A204.1 (cell line): Measurements from ENCODE around the gene PTGR1.
"Not testable (repeated sequence)": the region's sequence is repeated elsewhere in the genome, so short reads cannot be mapped to it uniquely, and the experiment has no call there.

Experiments used
- FAIRE-seq: peaks from 2 replicates; lab custom pipeline; 2012; peaks lifted over from hg19 to GRCh38; lab: Jason Lieb, UNC

PTGR1 gene

GRCh38 chr9:111613436-111614040 lies 14.1 kb upstream of the PTGR1 start:
- no peak for FAIRE-seq

- FAIRE-seq: no peak
Measured at GRCh38 chr9:111610845-111611244, 11.4 kb upstream of the PTGR1 start.

DNA sequence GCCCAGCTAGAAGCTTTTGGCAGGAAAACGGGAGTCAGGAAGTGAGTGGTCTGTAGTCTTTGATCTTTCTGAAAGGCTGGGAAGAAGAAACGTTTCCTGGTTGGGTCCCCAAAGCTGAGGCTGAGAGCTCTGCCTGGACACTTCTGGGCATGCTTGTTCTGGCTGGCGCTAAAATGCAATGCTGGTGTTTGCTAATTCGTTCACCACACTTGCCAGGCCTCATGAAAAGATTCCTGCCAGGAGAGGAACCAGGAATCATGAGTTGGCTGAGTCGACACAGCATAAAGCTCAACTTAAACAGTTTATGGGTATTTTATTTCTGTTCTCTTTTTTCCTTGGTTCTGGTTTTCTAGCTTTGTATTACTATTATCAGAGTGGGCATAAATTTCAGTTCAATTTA lies 10.7 kb upstream of the PTGR1 start:
- no peak for FAIRE-seq

GRCh38 chr9:111605041-111605559 lies 5.7 kb upstream of the PTGR1 start:
- FAIRE-seq: no peak

- no peak for FAIRE-seq
Measured at GRCh38 chr9:111604054-111604615, 4.7 kb upstream of the PTGR1 start.

DNA sequence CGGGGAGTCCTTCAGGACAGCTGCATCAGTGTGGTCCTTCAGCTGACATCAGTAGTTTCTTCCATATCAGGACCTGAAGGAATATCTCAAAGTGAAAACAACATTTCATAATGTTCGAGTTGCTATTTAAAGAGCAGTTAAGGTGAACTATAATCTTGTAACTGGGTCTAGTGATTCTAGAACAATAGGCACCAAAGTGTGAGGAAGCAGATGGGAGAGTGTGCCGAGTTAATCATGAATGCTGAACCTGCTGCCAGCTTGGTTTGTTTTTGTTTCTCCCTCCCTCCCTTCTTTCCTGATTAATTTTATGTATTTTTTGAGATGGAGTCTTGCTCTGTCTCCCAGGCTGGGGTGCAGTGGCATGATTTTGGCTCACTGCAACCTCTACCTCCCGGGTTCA lies 3.6 kb upstream of the PTGR1 start:
- no peak for FAIRE-seq

DNA sequence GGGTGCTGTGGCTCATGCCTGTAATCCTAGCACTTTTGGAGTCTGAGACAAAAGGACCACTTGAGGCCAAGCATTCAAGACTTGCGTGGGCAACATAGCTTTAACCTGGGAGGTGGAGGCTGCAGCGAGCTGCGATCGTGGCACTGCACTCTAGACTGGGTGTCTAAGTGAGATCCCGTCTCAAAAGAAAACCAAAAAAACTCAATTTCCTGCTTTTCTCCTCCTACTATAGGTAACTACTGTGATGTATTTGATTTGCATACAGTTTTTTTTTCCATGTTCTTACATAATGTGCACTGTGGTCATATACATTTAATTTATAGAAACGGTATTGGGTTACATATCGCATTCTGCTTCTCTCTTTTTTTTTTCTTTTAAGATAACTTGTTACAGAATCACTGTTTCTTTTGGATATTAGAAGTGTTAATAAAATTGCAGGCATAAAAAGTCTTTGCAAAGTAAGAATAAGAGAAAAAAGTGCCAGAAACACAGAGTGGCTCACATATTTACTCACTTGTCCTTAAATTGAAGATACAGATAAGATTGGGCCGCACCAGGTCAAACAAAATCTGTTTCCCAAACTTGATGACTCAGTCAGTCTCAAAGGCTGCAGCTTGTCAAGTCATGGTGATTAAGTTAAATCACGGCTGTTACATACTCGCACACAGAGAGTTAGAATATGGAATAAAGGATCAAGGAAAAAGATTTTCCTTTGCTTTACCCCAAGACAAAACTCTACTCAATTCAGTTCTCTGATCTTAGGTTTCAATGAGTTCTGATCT lies 2.0 kb upstream of the PTGR1 start:
- no peak for FAIRE-seq

- no peak for FAIRE-seq
Measured at GRCh38 chr9:111599955-111600343, 502 bp upstream of the PTGR1 start.

DNA sequence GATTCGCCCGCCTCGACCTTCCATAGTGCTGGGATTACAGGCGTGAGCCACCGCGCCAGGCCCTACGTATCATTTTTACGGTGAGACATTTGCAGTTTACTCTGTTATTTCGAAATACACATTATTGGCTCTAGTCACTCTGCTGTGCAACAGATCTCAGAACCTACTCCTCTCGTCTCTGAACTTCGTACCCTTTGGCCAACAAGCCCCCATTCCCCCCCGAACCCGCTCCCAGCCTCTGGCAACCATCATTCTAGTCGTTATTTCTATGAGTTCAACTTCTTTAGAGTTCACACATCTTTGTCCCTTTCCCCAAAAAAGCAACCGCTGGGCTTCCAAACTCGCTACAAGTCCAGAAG lies 735 bp downstream of the PTGR1 start:
- FAIRE-seq: no peak

DNA sequence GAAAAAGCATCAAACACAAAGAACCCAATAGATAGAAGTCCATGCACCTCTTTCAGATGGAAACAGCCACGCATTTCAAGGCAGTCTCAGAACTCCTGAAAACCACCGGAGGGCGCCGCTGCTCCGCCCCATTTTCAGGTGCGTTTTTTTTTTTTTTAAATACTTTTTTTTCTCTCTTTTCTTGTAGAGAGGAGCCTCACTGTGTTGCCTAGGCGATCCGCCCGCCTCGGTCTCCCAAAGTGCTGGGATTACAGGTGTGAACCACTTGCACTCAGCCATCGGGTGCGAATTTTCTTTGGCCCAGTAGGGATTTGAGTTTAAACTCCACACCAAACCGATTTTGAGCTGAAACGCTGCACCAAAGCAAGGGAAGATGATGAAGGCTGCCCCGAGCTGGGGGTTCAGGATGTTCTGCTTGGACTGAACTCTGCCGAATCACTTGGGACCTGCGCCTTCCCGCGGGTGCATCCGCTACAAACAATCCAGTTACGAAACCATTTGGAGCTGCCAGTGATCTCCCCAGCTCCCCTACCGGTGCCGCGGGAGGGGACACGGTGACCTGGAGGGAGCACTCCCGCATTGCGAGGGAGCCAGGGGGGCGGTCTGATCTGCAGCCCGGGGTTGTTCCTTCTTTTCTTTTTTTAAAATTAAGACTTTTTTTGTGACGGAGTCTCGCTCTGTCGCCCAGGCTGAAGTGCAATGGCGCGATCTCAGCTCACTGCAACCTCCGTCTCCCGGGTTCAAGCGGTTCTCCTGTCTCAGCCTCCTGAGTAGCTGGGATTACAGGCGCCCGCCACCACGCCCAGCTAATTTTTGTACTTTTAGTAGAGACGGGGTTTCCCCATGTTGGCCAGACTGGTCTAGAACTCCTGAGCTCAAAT lies 1.4 kb downstream of the PTGR1 start:
- peak; percentile 25 for FAIRE-seq

- peak; percentile 27 for FAIRE-seq
Measured at GRCh38 chr9:111588846-111589245, 10.6 kb downstream of the PTGR1 start.

GRCh38 chr9:111586378-111586777 lies 13.1 kb downstream of the PTGR1 start:
- FAIRE-seq: no peak

DNA sequence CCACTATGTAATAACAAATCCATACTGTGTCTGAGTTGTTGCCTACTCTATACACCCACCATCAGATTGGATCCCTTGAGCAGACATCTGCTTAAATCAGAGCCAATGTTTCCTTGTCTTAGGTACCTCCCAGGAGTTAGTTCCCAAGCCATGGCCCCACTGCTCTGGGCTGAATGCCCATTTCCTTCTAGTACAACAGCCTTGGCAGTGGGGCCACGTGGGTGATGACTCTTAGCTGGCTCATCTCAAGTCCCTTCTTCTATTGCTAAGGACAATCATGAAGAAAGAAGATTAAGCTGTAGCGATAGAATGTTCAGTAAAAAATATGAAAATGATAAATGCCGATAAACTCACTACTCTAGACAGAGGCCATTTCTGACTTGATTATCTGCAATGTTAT lies 16.6 kb downstream of the PTGR1 start:
- no peak for FAIRE-seq

- FAIRE-seq: no peak
Measured at GRCh38 chr9:111572950-111573604, 26.4 kb downstream of the PTGR1 start.

DNA sequence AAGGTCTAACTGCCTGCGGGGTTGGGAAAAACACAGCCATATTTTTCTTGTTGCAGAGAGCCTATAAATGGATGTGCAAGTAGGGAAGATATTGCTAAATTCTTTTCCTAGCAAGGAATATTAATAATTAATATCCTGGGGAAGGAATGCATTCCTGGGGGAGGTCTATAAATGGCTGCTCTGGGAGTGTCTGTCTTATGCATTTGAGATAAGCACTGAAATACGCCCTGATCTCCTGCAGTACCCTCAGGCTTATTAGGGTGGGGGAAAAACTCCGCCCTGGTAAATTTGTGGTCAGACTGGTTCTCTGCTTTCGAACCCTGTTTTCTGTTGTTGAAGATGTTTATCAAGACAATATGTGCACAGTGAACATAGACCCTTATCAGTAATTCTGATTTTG lies 31.3 kb downstream of the PTGR1 start:
- not testable (repeated sequence) for FAIRE-seq

DNA sequence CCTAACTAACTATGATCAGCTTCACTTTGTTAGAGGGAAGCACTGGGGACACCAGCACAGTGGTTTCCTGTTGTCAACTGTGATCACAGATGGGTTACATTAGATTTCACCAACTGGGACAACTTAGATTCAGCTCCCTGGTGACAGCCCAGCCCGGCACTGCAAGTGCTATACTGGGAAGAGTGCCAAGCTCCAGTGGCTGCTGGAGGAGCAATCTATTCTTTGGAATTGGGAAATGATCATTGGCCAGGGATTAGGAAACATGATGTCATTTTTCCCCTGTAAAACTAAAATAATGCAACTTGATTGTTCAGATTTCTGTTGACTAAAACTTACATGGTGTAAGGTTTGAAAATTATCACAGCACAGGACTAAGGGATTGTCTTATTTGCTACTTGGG lies 33.2 kb downstream of the PTGR1 start:
- no peak for FAIRE-seq

DNA sequence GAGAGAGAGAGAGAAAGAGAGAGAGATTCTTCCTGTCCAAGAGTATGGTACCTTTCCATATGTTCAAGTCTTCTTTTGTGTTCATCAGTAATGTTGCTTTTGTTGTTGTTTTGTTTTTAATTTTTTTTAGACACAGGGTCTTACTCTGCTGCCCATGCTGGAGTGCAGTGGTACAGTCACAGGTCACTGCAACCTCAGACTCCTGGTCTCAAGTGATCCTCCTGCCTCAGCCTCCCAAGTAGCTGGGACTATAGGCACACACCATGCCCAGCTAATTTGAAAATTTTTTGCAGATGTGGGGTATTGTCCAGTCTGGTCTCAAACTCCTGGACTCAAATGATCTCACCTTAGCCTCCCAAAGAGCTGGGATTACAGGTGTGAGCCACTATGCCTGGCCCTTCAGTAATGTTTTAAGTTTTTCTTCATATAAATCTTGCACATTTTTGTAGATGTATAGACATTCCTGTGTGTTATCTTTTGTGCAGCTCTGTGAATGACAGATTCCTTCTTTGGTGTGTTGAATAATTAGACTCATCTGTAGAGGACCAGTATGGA lies 38.2 kb downstream of the PTGR1 start:
- FAIRE-seq: no peak

DNA sequence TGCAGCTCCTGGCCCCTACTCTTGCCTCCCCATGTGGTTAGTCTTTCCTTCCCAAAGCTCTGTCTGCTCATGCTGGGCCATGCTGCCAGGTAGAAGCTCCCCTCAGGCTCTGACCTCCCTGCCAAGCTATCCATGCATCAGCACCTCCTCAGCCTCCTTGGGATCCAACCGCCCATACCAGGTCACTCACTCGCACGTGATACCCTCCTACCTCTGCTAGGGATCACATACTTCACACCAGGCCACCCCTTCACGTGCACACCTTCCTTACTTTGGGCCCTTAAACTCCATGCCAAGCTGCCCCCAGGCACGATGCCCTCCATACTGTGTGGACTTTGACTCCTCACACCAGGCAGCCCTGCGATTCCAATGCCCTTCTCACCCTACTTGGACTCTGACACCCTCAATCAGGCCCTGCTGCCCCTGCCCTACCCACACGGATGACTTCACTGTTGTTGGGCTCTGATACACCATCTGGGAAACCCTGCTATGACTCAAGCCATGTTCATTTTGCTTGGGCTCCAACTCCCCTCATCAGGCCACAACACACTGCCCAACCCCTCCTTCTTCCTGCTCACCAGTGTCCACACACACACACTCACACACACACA lies 40.3 kb downstream of the PTGR1 start:
- FAIRE-seq: no peak

DNA sequence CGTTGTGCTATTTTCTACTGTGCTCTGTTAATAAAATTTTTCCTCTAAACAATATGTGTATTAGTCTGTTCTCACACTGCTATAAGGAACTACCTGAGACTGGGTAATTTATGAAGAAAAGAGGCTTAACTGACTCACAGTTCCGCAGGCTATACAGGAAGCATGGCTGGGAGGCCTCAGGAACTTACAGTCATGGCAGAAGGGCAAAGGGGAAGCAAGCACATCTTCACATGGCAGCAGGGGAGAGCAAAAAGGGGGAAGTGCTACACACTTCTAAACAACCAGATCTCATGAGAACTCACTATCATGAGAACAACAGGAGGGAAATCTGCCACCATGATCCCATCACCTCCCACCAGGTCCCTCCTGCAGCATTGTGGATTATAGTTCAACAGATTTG lies 44.0 kb downstream of the PTGR1 start:
- FAIRE-seq: not testable (repeated sequence)

DNA sequence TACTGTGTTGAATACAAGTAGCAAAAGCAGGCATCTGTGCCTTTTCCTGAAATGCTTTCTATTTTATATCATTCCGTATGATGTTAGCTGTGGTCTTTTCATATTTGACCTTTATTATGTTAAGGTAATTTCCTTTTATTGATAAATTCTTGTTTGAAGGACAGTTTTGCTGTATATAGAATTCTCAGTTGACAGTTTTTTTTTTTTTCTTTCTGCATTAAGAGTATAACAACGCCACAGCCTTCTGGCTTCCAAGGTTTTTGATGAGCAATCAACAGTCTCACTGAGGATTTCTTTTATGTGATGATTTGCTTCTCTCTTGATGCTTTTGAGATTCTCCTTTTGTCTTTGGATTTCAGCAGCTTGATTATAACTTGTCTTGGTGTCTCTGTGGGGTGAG lies 50.8 kb downstream of the PTGR1 start:
- no peak for FAIRE-seq

DNA sequence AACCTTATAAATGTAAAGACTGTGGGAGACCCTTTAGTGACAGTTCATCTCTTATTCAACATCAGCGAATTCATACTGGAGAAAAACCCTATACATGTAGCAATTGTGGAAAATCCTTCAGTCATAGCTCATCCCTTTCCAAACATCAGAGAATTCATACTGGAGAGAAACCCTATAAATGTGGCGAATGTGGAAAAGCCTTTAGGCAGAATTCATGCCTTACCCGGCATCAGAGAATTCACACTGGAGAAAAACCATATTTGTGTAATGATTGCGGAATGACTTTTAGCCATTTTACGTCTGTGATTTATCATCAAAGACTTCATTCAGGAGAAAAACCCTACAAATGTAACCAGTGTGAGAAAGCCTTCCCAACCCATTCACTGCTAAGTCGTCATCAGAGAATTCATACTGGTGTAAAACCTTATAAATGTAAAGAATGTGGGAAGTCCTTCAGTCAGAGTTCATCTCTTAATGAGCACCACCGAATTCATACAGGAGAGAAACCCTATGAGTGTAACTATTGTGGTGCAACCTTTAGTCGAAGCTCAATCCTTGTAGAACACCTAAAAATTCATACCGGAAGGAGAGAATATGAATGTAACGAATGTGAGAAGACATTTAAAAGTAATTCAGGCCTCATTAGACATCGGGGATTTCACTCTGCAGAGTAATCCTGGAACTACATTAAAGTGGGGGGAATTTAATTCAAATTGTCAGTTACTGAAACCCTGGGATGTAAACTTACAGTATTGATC lies 56.8 kb downstream of the PTGR1 start:
- FAIRE-seq: no peak
